H9 (cell line): ENCODE results near the gene CHRNG. TPM values are rescaled to one million over a fixed set of nuclear protein-coding genes. Genes with fewer than 3 reads are reported as not detected.

Experiments
- DNase-seq: peaks from one replicate; pipeline ENCODE4 v3.0.0-alpha.2; 2017
- H2AFZ ChIP-seq: one replicate; pipeline ENCODE4 v1.6.1; 2013; ENCODE audit warnings: mild to moderate bottlenecking, low read length, control low read depth, moderate library complexity
- H2AK5ac ChIP-seq: 2 replicates; pipeline ENCODE4 v1.6.1; 2013; ENCODE audit warnings: low read length, control low read depth, mixed read lengths; ENCODE audit not compliant: insufficient read length
- H2BK120ac ChIP-seq: one replicate; pipeline ENCODE4 v1.6.1; 2013; ENCODE audit warnings: low read depth, mild to moderate bottlenecking, low read length, control low read depth, inconsistent platforms; ENCODE audit not compliant: poor library complexity, severe bottlenecking
- H2BK12ac ChIP-seq: 2 replicates; pipeline ENCODE4 v1.6.1; 2013; ENCODE audit warnings: low read length, control low read depth, mixed read lengths, low read depth; ENCODE audit not compliant: insufficient read length
- H2BK15ac ChIP-seq: 2 replicates; pipeline ENCODE4 v1.6.1; 2013; ENCODE audit warnings: low read depth, low read length, control low read depth
- H2BK20ac ChIP-seq: one replicate; pipeline ENCODE4 v1.6.1; 2013; ENCODE audit warnings: low read depth, mild to moderate bottlenecking, low read length, control low read depth, inconsistent platforms; ENCODE audit not compliant: poor library complexity, severe bottlenecking
- H2BK5ac ChIP-seq: 2 replicates; pipeline ENCODE4 v1.6.1; 2013; ENCODE audit warnings: low read length, control low read depth, mixed read lengths; ENCODE audit not compliant: insufficient read length
- H3K14ac ChIP-seq: 2 replicates; pipeline ENCODE4 v1.6.1; 2013; ENCODE audit warnings: low read length, control low read depth; ENCODE audit not compliant: insufficient read depth
- H3K18ac ChIP-seq: 2 replicates; pipeline ENCODE4 v1.6.1; 2013; ENCODE audit warnings: low read depth, mild to moderate bottlenecking, mixed read lengths, low read length, control low read depth; ENCODE audit not compliant: insufficient read length
- H3K23ac ChIP-seq: 2 replicates; pipeline ENCODE4 v1.6.1; 2013; ENCODE audit warnings: low read length, control low read depth, mixed read lengths, low read depth; ENCODE audit not compliant: insufficient read length
- H3K23me2 ChIP-seq: 2 replicates; pipeline ENCODE4 v1.6.1; 2013; ENCODE audit warnings: low read depth, mild to moderate bottlenecking, mixed read lengths, low read length, control low read depth; ENCODE audit not compliant: insufficient read length, poor library complexity, severe bottlenecking
- H3K27ac ChIP-seq: 2 replicates; pipeline ENCODE4 v1.5.1; 2013; ENCODE audit warnings: low read length, control low read depth, mixed read lengths, low read depth; ENCODE audit not compliant: insufficient read length
- H3K27me3 ChIP-seq: 2 replicates; pipeline ENCODE4 v1.6.1; 2013; ENCODE audit warnings: low read length, control low read depth, inconsistent platforms; ENCODE audit not compliant: insufficient read depth
- H3K4ac ChIP-seq: 2 replicates; pipeline ENCODE4 v1.6.1; 2013; ENCODE audit warnings: low read depth, mild to moderate bottlenecking, control low read depth, inconsistent platforms, low read length, moderate library complexity
- H3K4me1 ChIP-seq: 2 replicates; pipeline ENCODE4 v1.6.1; 2013; ENCODE audit warnings: low read length, control low read depth, inconsistent platforms; ENCODE audit not compliant: insufficient read depth
- H3K4me2 ChIP-seq: 2 replicates; pipeline ENCODE4 v1.6.1; 2013; ENCODE audit warnings: low read length, control low read depth, mixed read lengths; ENCODE audit not compliant: insufficient read length, insufficient read depth
- H3K56ac ChIP-seq: 2 replicates; pipeline ENCODE4 v1.6.1; 2013; ENCODE audit warnings: low read depth, mild to moderate bottlenecking, mixed read lengths, low read length, control low read depth; ENCODE audit not compliant: insufficient read length
- H3K79me1 ChIP-seq: 2 replicates; pipeline ENCODE4 v1.6.1; 2013; ENCODE audit warnings: low read depth, mild to moderate bottlenecking, moderate library complexity, low read length, control low read depth, inconsistent platforms; ENCODE audit not compliant: insufficient read depth, poor library complexity, severe bottlenecking
- H3K79me2 ChIP-seq: 2 replicates; pipeline ENCODE4 v1.6.1; 2013; ENCODE audit warnings: low read length, control low read depth, inconsistent platforms; ENCODE audit not compliant: insufficient read depth
- H3K9ac ChIP-seq: 2 replicates; pipeline ENCODE4 v1.6.1; 2013; ENCODE audit warnings: low read length, control low read depth, mixed read lengths; ENCODE audit not compliant: insufficient read length; ENCODE audit errors: extremely low read depth
- H3K9me3 ChIP-seq: one replicate; pipeline ENCODE4 v1.6.1; 2013; ENCODE audit warnings: low read depth, low read length, inconsistent platforms; ENCODE audit not compliant: control insufficient read depth
- H3T11ph ChIP-seq: one replicate; pipeline ENCODE4 v1.6.1; 2013; ENCODE audit warnings: mild to moderate bottlenecking, low read length, control low read depth, inconsistent platforms
- H4K20me1 ChIP-seq: one replicate; pipeline ENCODE4 v1.6.1; 2013; ENCODE audit not compliant: control insufficient read depth, insufficient read length, insufficient read depth
- H4K5ac ChIP-seq: 2 replicates; pipeline ENCODE4 v1.6.1; 2013; ENCODE audit warnings: low read depth, mild to moderate bottlenecking, mixed read lengths, low read length, control low read depth; ENCODE audit not compliant: insufficient read length
- H4K8ac ChIP-seq: replicated peaks from 2 replicates; pipeline ENCODE4 v1.6.1; 2013; ENCODE audit warnings: low read length, control low read depth, mixed read lengths, low read depth; ENCODE audit not compliant: insufficient read length
- H4K91ac ChIP-seq: 2 replicates; pipeline ENCODE4 v1.6.1; 2013; ENCODE audit warnings: low read depth, mild to moderate bottlenecking, moderate library complexity, mixed read lengths, low read length, control low read depth; ENCODE audit not compliant: insufficient read length
- H3K27ac Mint-ChIP-seq, 3 experiments: 2 replicates in 2 of 3; 3 replicates in 1 of 3; pipeline ENCODE4 v1.8.0; 2020 to 2021; ENCODE audit warnings: mixed read lengths in 3 of 3, mild to moderate bottlenecking in 1 of 3, moderate library complexity in 1 of 3
- H3K27me3 Mint-ChIP-seq: 2 replicates; pipeline ENCODE4 v1.8.0; 2021; ENCODE audit warnings: low read depth, mild to moderate bottlenecking, moderate library complexity, mixed read lengths
- H3K36me3 Mint-ChIP-seq, 3 experiments: 2 replicates in 2 of 3; 3 replicates in 1 of 3; pipeline ENCODE4 v1.8.0; 2020 to 2021; ENCODE audit warnings: low read depth in 3 of 3, mixed read lengths in 3 of 3; ENCODE audit not compliant: insufficient read depth in 1 of 3
- H3K4me1 Mint-ChIP-seq, 2 experiments: 2 replicates each; pipeline ENCODE4 v1.8.0; 2020; ENCODE audit warnings: mixed read lengths in 2 of 2
- H3K4me3 Mint-ChIP-seq, 2 experiments: 2 replicates in 1 of 2; 3 replicates in 1 of 2; pipeline ENCODE4 v1.8.0; 2020 to 2021; ENCODE audit warnings: mild to moderate bottlenecking in 2 of 2, mixed read lengths in 2 of 2, moderate library complexity in 1 of 2
- H3K9me3 Mint-ChIP-seq, 2 experiments: 2 replicates in 1 of 2; 3 replicates in 1 of 2; pipeline ENCODE4 v1.8.0; 2020; ENCODE audit warnings: mild to moderate bottlenecking in 2 of 2, mixed read lengths in 2 of 2, moderate library complexity in 1 of 2
- CTCF ChIP-seq: fragments of 200-600 bp; sonication (generic); conservative IDR thresholded peaks from 3 replicates; pipeline ENCODE4 v1.8.0; 2021; ENCODE audit warnings: antibody characterized with exemption, mild to moderate bottlenecking
- WGBS: extraction: QIAGEN DNeasy Blood & Tissue Kit; methylation state at CpG from one replicate; pipeline ENCODE4 v1.1.7; 2013; ENCODE audit warnings: missing lambda C conversion rate, low lambda C conversion rate, mixed read lengths; ENCODE audit not compliant: insufficient read length; ENCODE audit errors: extremely low coverage; 5-methylcytosine and 5-hydroxymethylcytosine counted together
- total RNA-seq: library from RNA; stranded (reverse); gene quantifications from 2 replicates; pipeline ENCODE4 v1.2.1, GENCODE V29; 2021

Gene CHRNG
- total RNA-seq, 1 experiment from 2014 or later: not detected

- Histone ChIP-seq H2AFZ (no peak overlapping the region), H3K23ac (no peak overlapping the region), H3K9me3 (no peaks in the 10 kb centered on the region), H2AK5ac (no peak overlapping the region), H3K18ac (peak overlapping the region; percentile 58), H3K4me2 (peak overlapping the region; percentile 94), H3K4me1 (no peaks in the 10 kb centered on the region; the same call in 1 of the 2 replicates), H2BK12ac (no peak overlapping the region), H2BK120ac (no peak overlapping the region), H3K79me2 (peaks cover 13% of the 10 kb centered on the region; the same call in 1 of the 2 replicates), H3K27ac (no peak overlapping the region), H4K20me1 (no peaks in the 10 kb centered on the region), H3K23me2 (peaks cover 9% of the 10 kb centered on the region), H3K56ac (no peak overlapping the region), H4K5ac (peak overlapping the region; percentile 59), H3K14ac (peak overlapping the region; percentile 87; the same call in 1 of the 2 replicates), H2BK5ac (peak overlapping the region; percentile 4), H4K8ac (no peak overlapping the region), H3K79me1 (peaks cover 6% of the 10 kb centered on the region), H3K9ac (peak overlapping the region; percentile 90), H3K27me3 (no peaks in the 10 kb centered on the region), H3K4ac (no peak overlapping the region), H2BK15ac (no peak overlapping the region), H2BK20ac (no peak overlapping the region), H3T11ph (no peak overlapping the region), H4K91ac (no peak overlapping the region)
- Mint-ChIP-seq H3K4me1 (peaks cover 12 to 16% of the 10 kb centered on the region in 2 experiments), H3K27ac (peak overlapping the region; percentile 84 to 96 (median 96)), H3K36me3 (peaks cover 34 to 50% (median 34%) of the 10 kb centered on the region in 3 experiments), H3K27me3 (no peaks in the 10 kb centered on the region), H3K9me3 (peaks cover 17 to 18% of the 10 kb centered on the region in 2 experiments), H3K4me3 (peak overlapping the region; percentile 95 to 99)
- TF ChIP-seq CTCF: no peak
- no peak for DNase-seq
- no CpG with 5 or more reads among the region's 7 CpGs for WGBS
Observed at GRCh38 chr2:232551250-232551638, 11.8 kb downstream of the CHRNG start.
